ENCODE measurements around the gene DKK2. TPM values are rescaled to one million over a fixed set of nuclear protein-coding genes. Genes with fewer than 3 reads are reported as not detected.

The DKK2 gene
- total and polyA plus RNA-seq, 10 of the 15 experiments (the other 5 are each of a cell fraction or from before 2014, with no cell fraction given) = not detected

GRCh38 chr4:106907216-106907615 is 128.9 kb downstream of the DKK2 start:
- Histone ChIP-seq H3K9me3 (replicated peaks; ENCODE audit: control insufficient read depth, insufficient read depth, low read length) (no peaks in the 10 kb centered on the region), H3K9ac (ENCODE audit: control insufficient read depth, insufficient read depth, low read length) (no peak overlapping the region), H3K27ac (ENCODE audit: control insufficient read depth, insufficient read depth) (no peak overlapping the region), H3K4me2 (ENCODE audit: control insufficient read depth, insufficient read depth) (no peak overlapping the region), H3K79me2 (ENCODE audit: control insufficient read depth, insufficient read depth, low read length) (no peaks in the 10 kb centered on the region), H4K20me1 (ENCODE audit: control insufficient read depth, insufficient read depth) (no peaks in the 10 kb centered on the region), H2AFZ (ENCODE audit: control insufficient read depth, low read depth, low read length) (no peak overlapping the region), H3K36me3 (ENCODE audit: control insufficient read depth in 2 of 2, insufficient read depth in 2 of 2, low read length in 1 of 2) (no peaks in the 10 kb centered on the region), H3K27me3 (replicated peaks in 1 of 2; ENCODE audit: control insufficient read depth in 2 of 2, insufficient read depth in 2 of 2, low read length in 1 of 2) (no peaks in the 10 kb centered on the region), H3K4me1 (ENCODE audit: control insufficient read depth, insufficient read depth, low read length) (no peaks in the 10 kb centered on the region), H3K4me3 (no peak overlapping the region)
- no peak for TF ChIP-seq E4F1 (IDR thresholded peaks at IDR 0.05; ENCODE audit: borderline replicate concordance, partially characterized antibody)
- no peak for TF ChIP-seq RELA (IDR thresholded peaks at IDR 0.05; ENCODE audit: borderline replicate concordance, partially characterized antibody)
- TF ChIP-seq CHD2 (IDR thresholded peaks at IDR 0.05; ENCODE audit: borderline replicate concordance, low read depth, low read length) = no peak
- TF ChIP-seq NBN (IDR thresholded peaks at IDR 0.05) = no peak
- TF ChIP-seq PML (IDR thresholded peaks at IDR 0.05; ENCODE audit: low read length) = no peak
- no peak for TF ChIP-seq MTA2 (IDR thresholded peaks at IDR 0.05; ENCODE audit: low read depth)
- TF ChIP-seq TBL1XR1 (IDR thresholded peaks at IDR 0.05; ENCODE audit: low read depth, low read length) = no peak
- CTCF ChIA-PET = interaction anchor here (6.7 kb wide), 1 partner anchor 9 kb away, joined by 31 read pairs; no protein-coding TSS in a partner anchor
- POLR2A ChIA-PET = no interaction called here
- BruUV-seq (replicated peaks) = no TSS peak
- intact Hi-C loops (cut with micrococcal nuclease; ENCODE audit: unreplicated experiment) = no loop called here
- in situ Hi-C loops (cut with MboI) = no loop called here
- SMC1A ChIA-PET (ENCODE audit: uncharacterized antibody, unreplicated experiment) = interaction anchor here (1.1 kb wide), 1 partner anchor 8 kb away, joined by 4 read pairs; no protein-coding TSS in a partner anchor
- no peak for DNase-seq (ENCODE audit: low read depth, low spot score)
- 0% methylated on average over 2 of the region's 2 CpGs for WGBS (ENCODE audit: insufficient coverage, insufficient replicate concordance, low lambda C conversion rate, missing lambda C conversion rate)
- no peak for FAIRE-seq
- ATAC-seq = no peak
- RAD21 ChIA-PET (ENCODE audit: unreplicated experiment) = no interaction called here

All from GM12878 (cell line).